GM12873 (cell line): ENCODE measurements around the gene UNC45B.

Experiments used
- CTCF ChIP-seq: IDR thresholded peaks from 2 replicates; pipeline ENCODE4 v1.5.1; 2012; ENCODE audit warnings: low read depth, mild to moderate bottlenecking, moderate library complexity, low read length, control low read depth; ENCODE audit not compliant: insufficient read depth; ENCODE audit errors: missing control alignments

UNC45B gene

GRCh38 chr17:35167046-35167445, 19.4 kb downstream of the UNC45B start:
- no peak for TF ChIP-seq CTCF

GRCh38 chr17:35167666-35168065, 20.0 kb downstream of the UNC45B start:
- no peak for TF ChIP-seq CTCF

GRCh38 chr17:35169835-35170363, 22.3 kb downstream of the UNC45B start:
- no peak for TF ChIP-seq CTCF

GRCh38 chr17:35170968-35171771, 23.6 kb downstream of the UNC45B start:
- no peak for TF ChIP-seq CTCF

- no peak for TF ChIP-seq CTCF
Observed at GRCh38 chr17:35171834-35172233, 24.2 kb downstream of the UNC45B start.

- TF ChIP-seq CTCF, result no peak
Observed at GRCh38 chr17:35174835-35175334, 27.3 kb downstream of the UNC45B start.

GRCh38 chr17:35175638-35176415, 28.2 kb downstream of the UNC45B start:
- TF ChIP-seq CTCF, result no peak
